Measurements from ENCODE around the gene CNTNAP2. TPM values are rescaled to one million over a fixed set of nuclear protein-coding genes. Genes with fewer than 3 reads are reported as not detected.

CNTNAP2 gene
- total RNA-seq, 1 donor from 2014 or later, result 0.27 TPM

DNA sequence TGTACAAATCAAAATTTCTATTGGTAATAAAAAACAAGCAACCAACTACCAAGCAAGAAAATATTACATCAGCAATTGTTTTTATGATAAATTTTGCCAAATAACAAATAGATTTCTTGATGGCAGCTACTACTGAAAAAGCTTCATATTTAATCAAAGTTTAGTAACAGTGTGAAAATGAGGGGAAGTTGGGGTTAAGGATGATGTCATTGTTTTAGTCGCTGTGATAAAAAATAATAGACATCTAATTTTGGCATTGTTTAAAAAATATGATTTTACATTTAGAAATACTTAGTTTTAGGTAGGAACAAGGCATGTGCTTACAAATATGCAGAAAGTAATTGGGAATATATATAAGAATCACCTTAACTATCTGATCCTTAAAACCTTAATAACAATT lies 145.9 kb downstream of the CNTNAP2 start:
- H3K36me3 Mint-ChIP-seq (ENCODE audit: low read depth), result no peaks in the 10 kb centered on the region
- no peaks in the 10 kb centered on the region for H3K27me3 Mint-ChIP-seq (ENCODE audit: low read depth)
- DNase-seq (ENCODE audit: low spot score), result no peak
- H3K9me3 Mint-ChIP-seq (ENCODE audit: low read depth), result peaks cover 15% of the 10 kb centered on the region
- no peak overlapping the region for H3K4me3 Mint-ChIP-seq (ENCODE audit: unreplicated experiment)
- H3K4me1 Mint-ChIP-seq (ENCODE audit: low read depth), result no peaks in the 10 kb centered on the region
- no peak overlapping the region for H3K27ac Mint-ChIP-seq (ENCODE audit: unreplicated experiment)
- TF ChIP-seq, protein P1, sequence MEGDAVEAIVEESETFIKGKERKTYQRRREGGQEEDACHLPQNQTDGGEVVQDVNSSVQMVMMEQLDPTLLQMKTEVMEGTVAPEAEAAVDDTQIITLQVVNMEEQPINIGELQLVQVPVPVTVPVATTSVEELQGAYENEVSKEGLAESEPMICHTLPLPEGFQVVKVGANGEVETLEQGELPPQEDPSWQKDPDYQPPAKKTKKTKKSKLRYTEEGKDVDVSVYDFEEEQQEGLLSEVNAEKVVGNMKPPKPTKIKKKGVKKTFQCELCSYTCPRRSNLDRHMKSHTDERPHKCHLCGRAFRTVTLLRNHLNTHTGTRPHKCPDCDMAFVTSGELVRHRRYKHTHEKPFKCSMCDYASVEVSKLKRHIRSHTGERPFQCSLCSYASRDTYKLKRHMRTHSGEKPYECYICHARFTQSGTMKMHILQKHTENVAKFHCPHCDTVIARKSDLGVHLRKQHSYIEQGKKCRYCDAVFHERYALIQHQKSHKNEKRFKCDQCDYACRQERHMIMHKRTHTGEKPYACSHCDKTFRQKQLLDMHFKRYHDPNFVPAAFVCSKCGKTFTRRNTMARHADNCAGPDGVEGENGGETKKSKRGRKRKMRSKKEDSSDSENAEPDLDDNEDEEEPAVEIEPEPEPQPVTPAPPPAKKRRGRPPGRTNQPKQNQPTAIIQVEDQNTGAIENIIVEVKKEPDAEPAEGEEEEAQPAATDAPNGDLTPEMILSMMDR (IDR thresholded peaks at IDR 0.05), result no peak

DNA sequence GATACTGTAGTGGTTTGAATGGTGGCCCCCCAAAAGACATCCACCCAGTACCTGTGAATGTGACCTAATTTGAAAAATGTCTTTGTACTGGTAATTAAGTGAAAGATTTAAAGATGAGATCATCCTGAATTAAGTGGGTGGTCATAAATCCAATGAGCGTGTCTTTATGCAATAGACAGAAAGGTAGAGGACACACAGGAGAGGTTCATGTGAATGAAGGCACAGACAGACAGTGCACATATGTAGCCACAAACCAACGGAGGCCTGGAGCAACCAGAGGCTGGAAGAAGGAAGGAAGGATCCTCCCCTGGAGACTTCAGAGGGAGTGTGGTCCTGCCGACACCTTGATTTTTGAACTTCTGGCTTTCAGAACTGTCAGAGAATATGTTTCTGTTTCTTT lies 160.3 kb downstream of the CNTNAP2 start:
- Mint-ChIP-seq H3K27ac (ENCODE audit: unreplicated experiment) (no peak overlapping the region), H3K9me3 (ENCODE audit: low read depth) (no peaks in the 10 kb centered on the region)
- no peak for DNase-seq (ENCODE audit: low spot score)

DNA sequence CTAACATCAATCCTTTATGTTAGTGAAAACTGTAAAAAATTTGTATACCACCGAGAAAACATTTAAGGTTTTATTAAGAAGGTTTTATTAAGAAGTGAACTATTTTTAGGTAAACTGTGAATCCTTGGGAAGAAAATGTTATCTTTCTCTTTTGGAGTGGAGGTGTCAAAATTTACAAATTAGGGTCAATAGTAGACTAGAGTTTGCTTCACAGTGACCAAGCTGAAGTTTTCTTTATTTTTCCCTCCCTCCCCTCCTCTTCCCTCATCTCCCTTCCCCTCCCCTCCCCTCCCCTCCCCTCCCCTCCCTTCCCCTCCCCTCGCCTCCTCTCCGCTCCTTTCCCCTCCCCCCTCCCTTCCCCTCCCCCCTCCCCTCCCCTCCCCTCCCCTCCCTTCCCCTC lies 168.8 kb downstream of the CNTNAP2 start:
- Mint-ChIP-seq H3K4me1 (ENCODE audit: low read depth) (no peaks in the 10 kb centered on the region), H3K4me3 (ENCODE audit: unreplicated experiment) (no peak overlapping the region), H3K27me3 (ENCODE audit: low read depth) (no peaks in the 10 kb centered on the region), H3K36me3 (ENCODE audit: low read depth) (no peaks in the 10 kb centered on the region), H3K9me3 (ENCODE audit: low read depth) (no peaks in the 10 kb centered on the region), H3K27ac (ENCODE audit: unreplicated experiment) (no peak overlapping the region)
- TF ChIP-seq, protein P1 (IDR thresholded peaks at IDR 0.05), result no peak
- no peak for DNase-seq (ENCODE audit: low spot score)

More for the DNA sequence above, 160.3 kb downstream of the CNTNAP2 start:
- Mint-ChIP-seq H3K27me3 (ENCODE audit: low read depth) (no peaks in the 10 kb centered on the region), H3K36me3 (ENCODE audit: low read depth) (no peaks in the 10 kb centered on the region), H3K4me1 (ENCODE audit: low read depth) (no peaks in the 10 kb centered on the region), H3K4me3 (ENCODE audit: unreplicated experiment) (no peak overlapping the region)
- TF ChIP-seq, protein P1 (IDR thresholded peaks at IDR 0.05), result no peak

DNA sequence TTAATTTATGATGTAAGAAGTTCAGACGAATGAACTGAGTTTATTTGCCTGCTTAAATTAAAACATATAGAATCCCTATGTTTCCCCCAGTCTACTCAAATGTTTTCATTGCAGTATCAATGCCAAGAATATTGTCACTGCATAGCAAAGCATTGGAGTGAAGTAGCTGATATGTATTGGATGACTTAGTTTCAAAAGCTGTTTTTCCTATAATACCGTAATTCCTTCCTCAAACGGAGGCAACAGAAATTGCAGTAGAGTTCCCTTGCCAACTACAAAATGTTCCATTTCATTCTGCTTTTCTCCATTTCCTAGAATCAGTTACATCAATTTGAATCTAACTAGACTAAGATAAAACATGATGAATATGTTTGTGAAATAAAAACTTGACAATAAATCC lies 174.1 kb downstream of the CNTNAP2 start:
- TF ChIP-seq, protein P1 (IDR thresholded peaks at IDR 0.05), result no peak

DNA sequence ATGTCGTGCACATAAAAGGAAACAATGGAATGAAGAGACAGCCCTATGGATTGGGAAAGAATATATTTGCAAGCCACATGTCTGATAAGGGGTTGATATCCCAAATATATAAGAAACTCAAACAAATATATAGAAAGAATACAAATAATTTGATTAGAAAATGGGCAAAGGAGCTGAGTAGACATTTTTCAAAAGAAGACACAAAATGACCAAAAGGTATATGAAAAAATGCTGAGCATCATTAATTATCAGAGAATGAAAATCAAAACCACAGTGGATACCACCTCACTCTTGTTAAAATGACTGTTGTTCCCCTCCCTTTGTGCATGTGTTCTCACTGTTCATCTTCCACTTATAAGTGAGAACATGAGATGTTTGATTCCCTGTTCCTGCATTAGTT lies 175.3 kb downstream of the CNTNAP2 start:
- DNase-seq (ENCODE audit: low spot score), result no peak
- Mint-ChIP-seq H3K9me3 (ENCODE audit: low read depth) (no peaks in the 10 kb centered on the region), H3K27ac (ENCODE audit: unreplicated experiment) (no peak overlapping the region), H3K4me1 (ENCODE audit: low read depth) (no peaks in the 10 kb centered on the region), H3K4me3 (ENCODE audit: unreplicated experiment) (no peak overlapping the region), H3K36me3 (ENCODE audit: low read depth) (no peaks in the 10 kb centered on the region), H3K27me3 (ENCODE audit: low read depth) (peaks cover 2% of the 10 kb centered on the region)
- TF ChIP-seq, protein P1 (IDR thresholded peaks at IDR 0.05), result no peak

More for the DNA sequence above, 174.1 kb downstream of the CNTNAP2 start:
- Mint-ChIP-seq H3K4me1 (ENCODE audit: low read depth) (no peaks in the 10 kb centered on the region), H3K9me3 (ENCODE audit: low read depth) (no peaks in the 10 kb centered on the region), H3K27ac (ENCODE audit: unreplicated experiment) (no peak overlapping the region), H3K27me3 (ENCODE audit: low read depth) (no peaks in the 10 kb centered on the region), H3K4me3 (ENCODE audit: unreplicated experiment) (no peak overlapping the region), H3K36me3 (ENCODE audit: low read depth) (no peaks in the 10 kb centered on the region)
- DNase-seq (ENCODE audit: low spot score), result no peak
